ENCODE data around the gene RABGAP1L. TPM values are rescaled to one million over a fixed set of nuclear protein-coding genes. Genes with fewer than 3 reads are reported as not detected.

The RABGAP1L gene
- total and polyA plus RNA-seq, 2 of the 8 experiments (the other 6 are each of a cell fraction or from before 2014, with no cell fraction given) = 33.3 to 156 TPM

DNA sequence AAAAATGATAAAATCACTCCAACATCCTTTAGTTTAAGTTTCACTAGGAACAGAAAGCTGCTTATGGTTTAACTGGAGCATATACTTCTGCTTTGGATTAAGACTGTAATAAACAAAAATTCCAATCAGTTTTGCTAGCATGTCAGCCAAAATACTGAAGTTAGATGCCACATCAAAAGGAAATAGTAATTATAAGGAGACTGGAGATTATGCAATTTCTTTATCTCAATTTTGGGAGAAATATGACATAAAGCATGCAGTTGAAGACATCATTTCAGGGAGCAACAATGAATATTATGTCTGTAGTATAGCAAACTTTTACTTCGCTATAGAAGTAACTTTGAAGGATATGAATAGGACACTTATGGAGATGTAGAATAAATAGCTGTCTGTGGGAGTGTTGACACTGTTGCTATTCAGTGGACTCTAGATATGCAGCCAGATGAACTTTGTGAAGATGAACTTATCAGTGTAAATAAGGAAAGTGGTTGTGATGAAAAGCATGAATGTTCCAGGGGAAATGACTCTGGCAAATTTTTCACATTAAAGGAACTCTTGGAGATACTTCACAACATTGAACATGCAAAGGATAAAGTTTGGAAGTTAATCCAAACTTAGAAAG is 107.8 kb downstream of the RABGAP1L start:
- H4K8ac ChIP-seq (ENCODE audit: extremely low read depth, insufficient read depth, low read length) = no peak overlapping the region
- H3K9me3 ChIP-seq (ENCODE audit: insufficient read depth in 2 of 2, low read depth in 1 of 2, low read length in 1 of 2) = no peaks in the 10 kb centered on the region
- H3K18ac ChIP-seq (ENCODE audit: extremely low read depth, low read length) = no peak overlapping the region
- H3K4me1 ChIP-seq (replicated peaks in 1 of 4; ENCODE audit: control insufficient read depth in 3 of 4, insufficient read depth in 4 of 4, low read length in 3 of 4) = no peaks in the 10 kb centered on the region
- H3K23me2 ChIP-seq (ENCODE audit: low read depth, low read length) = no peaks in the 10 kb centered on the region
- H2BK120ac ChIP-seq (replicated peaks; ENCODE audit: low read depth, low read length) = no peak overlapping the region
- H4K20me1 ChIP-seq (replicated peaks in 1 of 2; ENCODE audit: control insufficient read depth in 1 of 2, insufficient read depth in 2 of 2, low read length in 2 of 2) = no peaks in the 10 kb centered on the region
- ChIA-PET POLR2A (ENCODE audit: partially characterized antibody) (no interaction called here), CTCF (ENCODE audit: partially characterized antibody) (no interaction called here)
- no peaks in the 10 kb centered on the region for H3K79me2 ChIP-seq (ENCODE audit: control insufficient read depth in 1 of 2, insufficient read depth in 2 of 2, low read length in 2 of 2)
- no peaks in the 10 kb centered on the region for H3K27me3 ChIP-seq (replicated peaks in 1 of 4; ENCODE audit: control insufficient read depth in 3 of 4, extremely low read depth in 1 of 4, insufficient read depth in 3 of 4, low read length in 3 of 4)
- no peak overlapping the region for H2BK20ac ChIP-seq (ENCODE audit: low read length)
- H3K23ac ChIP-seq (ENCODE audit: insufficient read length) = no peak overlapping the region
- H3K4ac ChIP-seq (replicated peaks; ENCODE audit: insufficient read length, low read depth, low read length) = no peak overlapping the region
- H2AFZ ChIP-seq (ENCODE audit: low read length) = no peak overlapping the region
- H3K14ac ChIP-seq (ENCODE audit: insufficient read length) = no peak overlapping the region
- DNase-seq (ENCODE audit: low read depth in 1 of 2, low spot score in 2 of 2) = no peak
- H3K4me3 ChIP-seq (ENCODE audit: extremely low read depth in 1 of 4, insufficient read depth in 2 of 4, low read depth in 3 of 4, low read length in 4 of 4) = no peak overlapping the region
- H2BK15ac ChIP-seq (ENCODE audit: low read length) = no peak overlapping the region
- H2BK5ac ChIP-seq (ENCODE audit: low read depth, low read length) = no peak overlapping the region
- no peak overlapping the region for H2AK5ac ChIP-seq (ENCODE audit: low read depth, low read length)
- H2BK12ac ChIP-seq (ENCODE audit: low read depth, low read length) = no peak overlapping the region
- no peak overlapping the region for H3K4me2 ChIP-seq (ENCODE audit: insufficient read depth in 1 of 2, low read depth in 2 of 2, low read length in 2 of 2)
- H3K79me1 ChIP-seq (ENCODE audit: low read depth, low read length) = no peaks in the 10 kb centered on the region
- 82% methylated on average over 1 of the region's 1 CpG; no CpG with 5 or more reads in 1 of the 2 experiments for WGBS, 2 experiments (ENCODE audit: extremely low coverage in 1 of 2, insufficient coverage in 1 of 2, insufficient read length in 1 of 2, insufficient replicate concordance in 2 of 2, low coverage in 1 of 2, low lambda C conversion rate in 2 of 2, missing lambda C conversion rate in 1 of 2)
- no peak overlapping the region for H4K91ac ChIP-seq (replicated peaks; ENCODE audit: insufficient read length, low read length)
- no peaks in the 10 kb centered on the region for H3K36me3 ChIP-seq (ENCODE audit: control insufficient read depth in 2 of 4, insufficient read depth in 4 of 4, low read length in 3 of 4)
- H3K27ac ChIP-seq (ENCODE audit: low read depth, low read length) = no peak overlapping the region
- FAIRE-seq = no peak
- no peak overlapping the region for H4K5ac ChIP-seq (ENCODE audit: insufficient read length, low read depth, low read length)
- H3K9ac ChIP-seq (replicated peaks in 1 of 4; ENCODE audit: extremely low read depth in 1 of 4, low read depth in 3 of 4, low read length in 3 of 4) = no peak overlapping the region
- H3K56ac ChIP-seq (replicated peaks; ENCODE audit: insufficient read length, low read depth, low read length) = no peak overlapping the region
- TF ChIP-seq MAFK (IDR thresholded peaks at IDR 0.05; ENCODE audit: low read depth, low read length) (no peak), CHD2 (IDR thresholded peaks at IDR 0.05; ENCODE audit: low read length) (no peak)

All from H1 (cell line).